GM19372 (cell line): ENCODE results near the gene KCNK5.

Source experiments
- ATAC-seq: cut with Tn5 transposase; IDR thresholded peaks from one replicate; pipeline ENCODE4 v1.9.1; 2021; ENCODE audit warnings: mild to moderate bottlenecking, low read depth, moderate library complexity; ENCODE audit not compliant: unreplicated experiment

Gene KCNK5

GRCh38 chr6:39144481-39145173 lies 84.6 kb downstream of the KCNK5 start:
- ATAC-seq = no peak

- no peak for ATAC-seq
Observed at GRCh38 chr6:39143238-39143930, 85.9 kb downstream of the KCNK5 start.

- no peak for ATAC-seq
Observed at GRCh38 chr6:39140556-39141167, 88.6 kb downstream of the KCNK5 start.
